GM21360 (cell line): ENCODE measurements around the gene ATIC.

Source experiments
- ATAC-seq: cut with Tn5 transposase; IDR thresholded peaks from one replicate; pipeline ENCODE4 v1.9.1; 2021; ENCODE audit warnings: mild to moderate bottlenecking, moderate library complexity; ENCODE audit not compliant: unreplicated experiment

The ATIC gene

GRCh38 chr2:215396595-215397313 is 84.9 kb downstream of the ATIC start:
- no peak for ATAC-seq

DNA sequence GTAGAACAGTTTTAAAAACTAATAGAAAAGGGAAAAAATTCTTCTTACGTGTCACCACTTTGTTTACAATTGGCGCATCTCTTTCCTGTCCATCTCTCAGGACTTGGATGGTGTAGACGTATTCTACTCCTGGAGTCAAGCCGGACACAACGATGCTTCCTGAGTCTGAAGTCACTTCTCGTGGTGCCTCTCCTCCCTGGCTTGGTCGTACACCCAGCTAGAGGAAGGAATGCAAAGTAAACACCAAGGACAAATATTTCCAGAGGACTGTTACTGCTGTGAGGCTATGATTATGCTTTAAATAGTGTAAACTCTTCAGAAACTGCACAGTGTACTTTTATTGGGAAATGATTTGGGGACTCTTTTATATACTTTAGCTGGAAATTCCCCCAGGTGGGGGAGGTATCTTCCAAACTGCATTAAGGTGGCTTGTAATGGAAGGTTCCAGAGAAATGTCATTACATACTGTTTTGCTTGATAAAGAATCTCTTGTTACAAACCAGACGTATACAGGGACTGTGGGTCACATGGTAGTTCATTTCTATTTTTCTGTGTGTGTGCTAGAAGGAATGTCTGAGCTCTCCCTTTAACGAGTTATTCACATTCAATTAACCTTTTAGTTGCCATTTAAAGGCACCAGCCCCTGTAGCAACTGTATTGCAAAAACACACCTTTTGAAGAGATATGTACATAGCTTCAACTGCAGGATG is 85.9 kb downstream of the ATIC start:
- ATAC-seq = no peak

DNA sequence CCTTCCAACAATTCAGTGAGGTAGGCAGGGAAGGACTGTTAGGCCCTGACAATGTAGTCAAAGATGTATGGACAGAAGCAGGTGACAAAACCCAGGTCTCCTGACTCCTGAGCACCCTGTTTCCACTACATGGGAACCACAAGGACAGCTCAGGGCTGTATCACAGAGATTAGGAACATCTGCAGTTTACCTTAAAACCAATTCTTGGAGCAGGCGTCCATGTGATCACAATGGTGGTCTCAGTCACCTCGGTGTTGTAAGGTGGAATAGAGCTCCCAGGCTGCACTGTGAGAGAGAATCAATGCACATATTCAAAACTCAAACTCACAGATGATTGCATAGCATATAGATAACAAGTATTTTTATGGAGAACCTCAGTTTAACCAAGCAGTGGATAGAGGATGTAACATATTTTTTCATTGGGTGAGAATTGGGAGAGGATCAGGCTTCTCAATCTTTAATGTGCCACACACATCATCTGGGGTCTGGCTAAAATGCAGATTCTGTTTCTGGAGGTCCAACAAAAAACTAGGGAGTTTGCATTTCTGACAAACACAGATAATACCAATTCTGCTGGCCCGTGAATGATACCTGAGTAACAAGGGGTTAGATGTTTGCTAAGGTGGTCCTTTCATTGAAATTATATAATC is 87.3 kb downstream of the ATIC start:
- no peak for ATAC-seq
